ENCODE measurements around the gene CRX. TPM values are rescaled to one million over a fixed set of nuclear protein-coding genes. Genes with fewer than 3 reads are reported as not detected.

Gene CRX
- polyA plus RNA-seq, 2 of the 4 experiments (the other 2 are of a cell fraction): not detected

DNA sequence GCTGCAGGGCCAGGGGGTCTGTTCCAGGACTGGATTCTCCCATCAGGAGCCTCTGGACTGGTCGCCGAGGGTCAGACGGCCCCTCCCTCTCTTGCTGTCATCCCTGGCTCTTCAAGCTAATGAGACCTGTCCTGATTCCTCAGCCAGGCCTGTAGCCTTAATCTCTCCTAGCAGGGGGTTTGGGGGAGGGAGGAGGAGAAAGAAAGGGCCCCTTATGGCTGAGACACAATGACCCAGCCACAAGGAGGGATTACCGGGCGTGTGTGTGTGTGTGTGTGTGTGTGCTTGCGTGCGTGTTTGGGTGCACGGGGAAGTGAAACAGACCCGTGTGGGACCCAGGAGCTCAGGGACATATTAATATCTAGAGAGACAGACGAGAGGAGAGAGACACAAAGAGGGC is 1.9 kb upstream of the CRX start:
- FAIRE-seq (no peak), ATAC-seq (0 out of 6 replicates have a peak, but pooled peaks of 1 of the 2 experiments have one; percentile 6), DNase-seq (ENCODE audit: low read depth in 1 of 2, low spot score in 1 of 2) (no peak)
- CTCF ChIA-PET: interaction anchor here (0.8 to 1.9 kb wide), 6 partner anchors 9 to 138 kb away, joined by 3 to 8 read pairs (median 4); no protein-coding TSS in a partner anchor
- 40% methylated on average over 10 of the region's 10 CpGs for WGBS (ENCODE audit: missing lambda C conversion rate)
- Histone ChIP-seq H3K4me1 (no peaks in the 10 kb centered on the region), H3K4me2 (no peak overlapping the region), H3K27ac (no peak overlapping the region), H3K4me3 (no peak overlapping the region), H3K9me3 (no peaks in the 10 kb centered on the region)
- POLR2A ChIA-PET: no interaction called here
- TF ChIP-seq CHD4 (IDR thresholded peaks at IDR 0.05; ENCODE audit: borderline replicate concordance) (no peak), RCOR1 (IDR thresholded peaks at IDR 0.05; ENCODE audit: low read depth, low read length) (no peak), JUNB (IDR thresholded peaks at IDR 0.05) (no peak), HOXB5 (CRISPR knock-in tag; IDR thresholded peaks at IDR 0.05) (no peak), ZFP36 (IDR thresholded peaks at IDR 0.05; ENCODE audit: borderline replicate concordance, partially characterized antibody) (no peak), MAFK (IDR thresholded peaks at IDR 0.05; ENCODE audit: partially characterized antibody) (no peak), GATA3 (IDR thresholded peaks at IDR 0.05; ENCODE audit: borderline replicate concordance) (no peak)
- TF ChIP-seq, protein P1, sequence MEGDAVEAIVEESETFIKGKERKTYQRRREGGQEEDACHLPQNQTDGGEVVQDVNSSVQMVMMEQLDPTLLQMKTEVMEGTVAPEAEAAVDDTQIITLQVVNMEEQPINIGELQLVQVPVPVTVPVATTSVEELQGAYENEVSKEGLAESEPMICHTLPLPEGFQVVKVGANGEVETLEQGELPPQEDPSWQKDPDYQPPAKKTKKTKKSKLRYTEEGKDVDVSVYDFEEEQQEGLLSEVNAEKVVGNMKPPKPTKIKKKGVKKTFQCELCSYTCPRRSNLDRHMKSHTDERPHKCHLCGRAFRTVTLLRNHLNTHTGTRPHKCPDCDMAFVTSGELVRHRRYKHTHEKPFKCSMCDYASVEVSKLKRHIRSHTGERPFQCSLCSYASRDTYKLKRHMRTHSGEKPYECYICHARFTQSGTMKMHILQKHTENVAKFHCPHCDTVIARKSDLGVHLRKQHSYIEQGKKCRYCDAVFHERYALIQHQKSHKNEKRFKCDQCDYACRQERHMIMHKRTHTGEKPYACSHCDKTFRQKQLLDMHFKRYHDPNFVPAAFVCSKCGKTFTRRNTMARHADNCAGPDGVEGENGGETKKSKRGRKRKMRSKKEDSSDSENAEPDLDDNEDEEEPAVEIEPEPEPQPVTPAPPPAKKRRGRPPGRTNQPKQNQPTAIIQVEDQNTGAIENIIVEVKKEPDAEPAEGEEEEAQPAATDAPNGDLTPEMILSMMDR (IDR thresholded peaks at IDR 0.05): no peak
- TF ChIP-seq, protein P2, sequence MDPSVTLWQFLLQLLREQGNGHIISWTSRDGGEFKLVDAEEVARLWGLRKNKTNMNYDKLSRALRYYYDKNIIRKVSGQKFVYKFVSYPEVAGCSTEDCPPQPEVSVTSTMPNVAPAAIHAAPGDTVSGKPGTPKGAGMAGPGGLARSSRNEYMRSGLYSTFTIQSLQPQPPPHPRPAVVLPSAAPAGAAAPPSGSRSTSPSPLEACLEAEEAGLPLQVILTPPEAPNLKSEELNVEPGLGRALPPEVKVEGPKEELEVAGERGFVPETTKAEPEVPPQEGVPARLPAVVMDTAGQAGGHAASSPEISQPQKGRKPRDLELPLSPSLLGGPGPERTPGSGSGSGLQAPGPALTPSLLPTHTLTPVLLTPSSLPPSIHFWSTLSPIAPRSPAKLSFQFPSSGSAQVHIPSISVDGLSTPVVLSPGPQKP (IDR thresholded peaks at IDR 0.05; ENCODE audit: low read depth, low read length): no peak
- TF ChIP-seq, protein P3, sequence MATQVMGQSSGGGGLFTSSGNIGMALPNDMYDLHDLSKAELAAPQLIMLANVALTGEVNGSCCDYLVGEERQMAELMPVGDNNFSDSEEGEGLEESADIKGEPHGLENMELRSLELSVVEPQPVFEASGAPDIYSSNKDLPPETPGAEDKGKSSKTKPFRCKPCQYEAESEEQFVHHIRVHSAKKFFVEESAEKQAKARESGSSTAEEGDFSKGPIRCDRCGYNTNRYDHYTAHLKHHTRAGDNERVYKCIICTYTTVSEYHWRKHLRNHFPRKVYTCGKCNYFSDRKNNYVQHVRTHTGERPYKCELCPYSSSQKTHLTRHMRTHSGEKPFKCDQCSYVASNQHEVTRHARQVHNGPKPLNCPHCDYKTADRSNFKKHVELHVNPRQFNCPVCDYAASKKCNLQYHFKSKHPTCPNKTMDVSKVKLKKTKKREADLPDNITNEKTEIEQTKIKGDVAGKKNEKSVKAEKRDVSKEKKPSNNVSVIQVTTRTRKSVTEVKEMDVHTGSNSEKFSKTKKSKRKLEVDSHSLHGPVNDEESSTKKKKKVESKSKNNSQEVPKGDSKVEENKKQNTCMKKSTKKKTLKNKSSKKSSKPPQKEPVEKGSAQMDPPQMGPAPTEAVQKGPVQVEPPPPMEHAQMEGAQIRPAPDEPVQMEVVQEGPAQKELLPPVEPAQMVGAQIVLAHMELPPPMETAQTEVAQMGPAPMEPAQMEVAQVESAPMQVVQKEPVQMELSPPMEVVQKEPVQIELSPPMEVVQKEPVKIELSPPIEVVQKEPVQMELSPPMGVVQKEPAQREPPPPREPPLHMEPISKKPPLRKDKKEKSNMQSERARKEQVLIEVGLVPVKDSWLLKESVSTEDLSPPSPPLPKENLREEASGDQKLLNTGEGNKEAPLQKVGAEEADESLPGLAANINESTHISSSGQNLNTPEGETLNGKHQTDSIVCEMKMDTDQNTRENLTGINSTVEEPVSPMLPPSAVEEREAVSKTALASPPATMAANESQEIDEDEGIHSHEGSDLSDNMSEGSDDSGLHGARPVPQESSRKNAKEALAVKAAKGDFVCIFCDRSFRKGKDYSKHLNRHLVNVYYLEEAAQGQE (IDR thresholded peaks at IDR 0.05): no peak

DNA sequence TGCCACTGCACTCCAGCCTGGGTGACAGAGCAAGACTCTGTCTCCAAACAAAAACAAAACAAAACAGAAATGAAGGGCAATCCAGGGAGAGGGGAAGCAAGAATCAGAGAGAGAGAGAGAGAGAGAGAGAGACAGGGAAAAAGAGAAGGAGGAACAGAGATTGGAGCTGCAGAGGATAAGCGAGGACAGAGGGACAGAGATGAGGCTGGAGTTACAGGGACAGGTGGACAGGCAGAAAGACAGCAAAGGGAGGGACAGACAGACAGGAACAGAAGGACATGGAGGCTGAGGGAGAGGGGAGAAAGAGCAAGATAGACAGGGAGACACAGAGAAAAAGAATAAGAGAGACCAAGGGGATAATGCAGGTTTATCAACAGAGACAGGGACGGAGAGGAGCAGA is 1.3 kb upstream of the CRX start:
- Histone ChIP-seq H3K4me2 (no peak overlapping the region), H3K9me3 (no peaks in the 10 kb centered on the region), H3K4me1 (no peaks in the 10 kb centered on the region), H3K4me3 (no peak overlapping the region), H3K27ac (no peak overlapping the region)
- DNase-seq (ENCODE audit: low read depth in 1 of 2, low spot score in 1 of 2): no peak
- CTCF ChIA-PET: interaction anchor here (0.8 to 1.9 kb wide), 8 partner anchors 8 to 139 kb away, joined by 3 to 8 read pairs (median 4); no protein-coding TSS in a partner anchor
- 76% methylated on average over 2 of the region's 2 CpGs for WGBS (ENCODE audit: missing lambda C conversion rate)
- no peak; a peak in 1 of 6 replicates for ATAC-seq
- no peak for FAIRE-seq
- TF ChIP-seq CEBPB (IDR thresholded peaks at IDR 0.05): no peak
- TF ChIP-seq, protein P1 (IDR thresholded peaks at IDR 0.05): no peak
- no peak for TF ChIP-seq MAFK (IDR thresholded peaks at IDR 0.05; ENCODE audit: partially characterized antibody)
- no peak for TF ChIP-seq JUN (IDR thresholded peaks at IDR 0.05)
- no peak for TF ChIP-seq SREBF2 (IDR thresholded peaks at IDR 0.05)
- no peak for TF ChIP-seq RNF2 (IDR thresholded peaks at IDR 0.05; ENCODE audit: borderline replicate concordance, low read depth)
- no peak for TF ChIP-seq EHMT2 (IDR thresholded peaks at IDR 0.05; ENCODE audit: low read depth)
- TF ChIP-seq RAD21 (conservative IDR thresholded peaks at IDR 0.05 in 1 of 2, IDR thresholded peaks at IDR 0.05 in 1 of 2): no peak
- TF ChIP-seq FOSL2 (IDR thresholded peaks at IDR 0.05): no peak
- no peak for TF ChIP-seq FOSL2 (CRISPR knock-in tag; IDR thresholded peaks at IDR 0.05)
- no peak for TF ChIP-seq GATA3 (IDR thresholded peaks at IDR 0.05; ENCODE audit: borderline replicate concordance)
- no peak for TF ChIP-seq ZNF302 (CRISPR knock-in tag; IDR thresholded peaks at IDR 0.05)
- no peak for TF ChIP-seq ZC3H11A (IDR thresholded peaks at IDR 0.05)
- TF ChIP-seq KDM1A (IDR thresholded peaks at IDR 0.05; ENCODE audit: low read depth): no peak
- TF ChIP-seq RARB (CRISPR knock-in tag; IDR thresholded peaks at IDR 0.05): no peak
- no peak for TF ChIP-seq NFE2L2 (conservative IDR thresholded peaks at IDR 0.05; ENCODE audit: low read length)
- TF ChIP-seq HOXB5 (CRISPR knock-in tag; IDR thresholded peaks at IDR 0.05): no peak
- no peak for TF ChIP-seq FOXS1 (CRISPR knock-in tag; IDR thresholded peaks at IDR 0.05)
- no peak for TF ChIP-seq TFCP2L1 (CRISPR knock-in tag; IDR thresholded peaks at IDR 0.05)
- TF ChIP-seq, protein P4, sequence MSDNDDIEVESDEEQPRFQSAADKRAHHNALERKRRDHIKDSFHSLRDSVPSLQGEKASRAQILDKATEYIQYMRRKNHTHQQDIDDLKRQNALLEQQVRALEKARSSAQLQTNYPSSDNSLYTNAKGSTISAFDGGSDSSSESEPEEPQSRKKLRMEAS (IDR thresholded peaks at IDR 0.05): no peak
- TF ChIP-seq HOXA7 (CRISPR knock-in tag; IDR thresholded peaks at IDR 0.05): no peak
- POLR2A ChIA-PET: no interaction called here

Measured in A549 (cell line).